ENCODE measurements around the gene EPHB6.

EPHB6 gene

DNA sequence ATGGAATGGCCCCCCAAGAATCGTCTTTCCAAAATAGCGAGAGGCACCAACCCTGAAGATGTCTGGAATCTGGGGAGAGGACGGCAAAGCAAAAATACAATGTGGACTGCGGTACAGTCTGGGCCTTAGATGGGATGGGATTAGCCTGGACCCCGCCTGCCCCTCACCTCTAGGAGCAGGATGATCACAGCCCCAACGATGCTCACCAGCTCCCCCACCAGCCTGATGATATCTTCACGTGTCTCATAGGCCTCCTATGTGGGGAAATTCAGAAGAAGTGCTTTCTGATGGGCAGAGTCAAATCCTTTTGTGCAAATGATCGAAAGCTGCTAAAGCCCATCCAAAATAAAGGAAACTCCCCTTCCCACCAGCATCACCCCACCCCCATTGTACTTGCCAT is 60.4 kb downstream of the EPHB6 start:
- H3K4me3 ChIP-seq = no peak overlapping the region
- no peak overlapping the region for H3K27ac ChIP-seq
- TF ChIP-seq Cebpa-rat (IDR thresholded peaks at IDR 0.05) = no peak
- H3K4me1 ChIP-seq = peaks cover 0 to 15% (median 0%) of the 10 kb centered on the region in 10 experiments; a peak in 6 of 20 replicates
- H3K27me3 ChIP-seq = no peaks in the 10 kb centered on the region
- H3K9me3 ChIP-seq (replicated peaks in 1 of 11) = no peaks in the 10 kb centered on the region
- no peaks in the 10 kb centered on the region for H3K36me3 ChIP-seq
- H3K9ac ChIP-seq = no peak overlapping the region
- H3K4me2 ChIP-seq = no peak overlapping the region
- H4K20me1 ChIP-seq = no peaks in the 10 kb centered on the region

DNA sequence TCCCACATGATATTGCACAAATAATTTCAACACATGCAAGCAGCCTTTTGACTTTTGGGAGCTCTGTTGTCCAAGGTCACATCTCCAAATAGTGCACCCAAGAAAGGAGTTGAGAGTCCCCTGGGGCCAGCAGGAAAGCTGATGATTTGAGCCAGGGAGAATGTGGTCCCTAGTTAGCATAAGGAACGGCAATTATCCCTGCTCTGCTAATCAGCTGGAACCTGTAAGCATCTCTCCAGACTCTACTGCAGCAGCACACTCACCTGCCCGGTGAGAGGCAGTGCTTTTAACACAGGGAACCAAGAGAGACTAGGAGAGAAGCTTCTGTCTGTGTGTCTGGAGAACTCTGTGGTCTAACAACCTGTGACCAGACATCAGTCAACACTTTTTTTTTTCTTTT is 61.6 kb downstream of the EPHB6 start:
- H3K4me2 ChIP-seq = peak overlapping the region in 4 of 11 experiments; percentile 13 to 34 (median 18); a peak in 2 of 22 replicates
- no peaks in the 10 kb centered on the region for H4K20me1 ChIP-seq
- peaks cover 0 to 5% (median 0%) of the 10 kb centered on the region in 10 experiments; a peak in 4 of 20 replicates for H3K4me1 ChIP-seq
- H3K36me3 ChIP-seq = no peaks in the 10 kb centered on the region
- no peak overlapping the region for H3K27ac ChIP-seq
- H3K4me3 ChIP-seq = no peak overlapping the region
- no peak for TF ChIP-seq Cebpa-rat (IDR thresholded peaks at IDR 0.05)
- H3K9ac ChIP-seq = no peak overlapping the region
- H3K27me3 ChIP-seq = no peaks in the 10 kb centered on the region
- H3K9me3 ChIP-seq (replicated peaks in 1 of 11) = no peaks in the 10 kb centered on the region

DNA sequence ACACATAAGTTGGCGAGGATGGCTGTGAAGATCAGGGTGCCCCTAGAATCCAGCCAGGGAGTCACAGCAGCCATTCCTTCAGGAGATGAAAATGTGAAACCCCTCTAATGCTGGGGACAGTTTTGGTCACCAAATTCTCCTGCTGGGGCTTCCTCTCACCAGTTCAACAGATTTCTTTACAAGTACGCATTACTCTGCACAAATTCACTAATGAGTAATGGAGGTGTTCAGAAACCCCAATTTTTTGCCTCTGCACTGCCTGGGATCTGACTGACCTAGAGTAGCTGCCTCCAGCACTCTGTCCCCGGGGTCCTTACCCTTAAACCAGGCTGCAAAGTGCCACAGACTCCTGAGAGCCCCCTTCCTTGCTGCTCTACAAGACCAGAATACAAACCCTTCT is 62.6 kb downstream of the EPHB6 start:
- Histone ChIP-seq H3K27ac (no peak overlapping the region), H3K4me2 (no peak overlapping the region), H3K4me3 (no peak overlapping the region), H3K4me1 (peaks cover 0 to 5% (median 0%) of the 10 kb centered on the region in 10 experiments; a peak in 4 of 20 replicates), H3K27me3 (no peaks in the 10 kb centered on the region), H4K20me1 (no peaks in the 10 kb centered on the region), H3K9me3 (replicated peaks in 1 of 11) (no peaks in the 10 kb centered on the region), H3K9ac (no peak overlapping the region), H3K36me3 (no peaks in the 10 kb centered on the region)
- TF ChIP-seq Cebpa-rat (IDR thresholded peaks at IDR 0.05) = no peak

DNA sequence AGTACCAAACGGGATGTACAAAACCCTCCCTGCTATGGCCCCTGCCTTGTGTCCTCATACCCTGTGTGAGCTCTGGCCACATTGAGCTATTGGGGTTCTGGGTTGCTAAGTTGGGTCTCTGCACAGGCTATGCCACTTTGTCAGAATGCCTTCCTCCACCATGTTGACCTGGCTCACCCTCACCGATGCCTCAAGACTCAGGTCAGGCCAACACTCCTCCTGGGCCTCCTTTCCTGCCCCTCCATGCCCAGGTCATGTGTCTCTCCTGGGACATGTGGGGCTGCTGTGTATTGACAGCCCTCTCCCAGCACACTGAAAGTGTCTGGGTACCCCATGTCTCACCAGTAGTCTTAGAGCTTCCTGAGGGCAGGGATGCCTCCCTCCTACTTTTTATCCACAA is 64.0 kb downstream of the EPHB6 start:
- H3K36me3 ChIP-seq = no peaks in the 10 kb centered on the region
- no peak overlapping the region for H3K4me3 ChIP-seq
- no peaks in the 10 kb centered on the region for H3K9me3 ChIP-seq (replicated peaks in 1 of 11)
- peaks cover 0 to 10% (median 2%) of the 10 kb centered on the region in 10 experiments; a peak in 6 of 20 replicates for H3K4me1 ChIP-seq
- H3K9ac ChIP-seq = no peak overlapping the region
- H3K27ac ChIP-seq = no peak overlapping the region
- no peaks in the 10 kb centered on the region for H3K27me3 ChIP-seq
- H4K20me1 ChIP-seq = no peaks in the 10 kb centered on the region
- no peak overlapping the region for H3K4me2 ChIP-seq
- no peak for TF ChIP-seq Cebpa-rat (IDR thresholded peaks at IDR 0.05)

DNA sequence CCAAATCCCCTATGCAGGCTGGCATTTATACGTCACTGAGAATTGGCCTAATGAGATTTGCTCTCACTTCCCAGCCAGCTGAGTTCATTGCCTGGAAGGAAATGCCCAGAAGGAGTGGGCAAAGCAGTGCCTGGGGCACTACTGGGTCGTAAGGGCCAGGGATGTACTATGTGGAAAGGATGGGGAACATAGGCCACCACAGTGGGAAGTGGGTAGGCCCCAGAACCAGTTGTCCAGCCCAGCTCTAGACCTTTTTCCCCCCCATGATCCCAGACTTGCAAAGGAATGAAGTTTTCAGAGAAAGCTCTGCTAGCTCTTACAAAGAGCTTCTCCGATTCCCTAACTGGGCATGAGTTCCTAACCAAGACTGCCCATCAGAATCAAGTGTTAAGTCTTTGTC is 64.8 kb downstream of the EPHB6 start:
- TF ChIP-seq Cebpa-rat (IDR thresholded peaks at IDR 0.05) = no peak
- Histone ChIP-seq H3K9ac (no peak overlapping the region), H3K9me3 (replicated peaks in 1 of 11) (no peaks in the 10 kb centered on the region)

More for the DNA sequence above, 64.8 kb downstream of the EPHB6 start:
- Histone ChIP-seq H3K4me1 (peaks cover 0 to 12% (median 3%) of the 10 kb centered on the region in 10 experiments; a peak in 11 of 20 replicates), H4K20me1 (no peaks in the 10 kb centered on the region), H3K27me3 (no peaks in the 10 kb centered on the region), H3K36me3 (no peaks in the 10 kb centered on the region), H3K4me2 (no peak overlapping the region), H3K4me3 (no peak overlapping the region), H3K27ac (no peak overlapping the region)

Measured in BLaER1 treated with 17β-estradiol and CSF1 and Interleukin-3, amounts not matched to agents 10 nM and 100 nM (cell line).